Stomach (tissue), 9 donors: ENCODE results near the gene GNG14. TPM values are rescaled to one million over a fixed set of nuclear protein-coding genes. Genes with fewer than 3 reads are reported as not detected.
"Not testable (repeated sequence)": the region's sequence is repeated elsewhere in the genome, so short reads cannot be mapped to it uniquely, and the experiment has no call there.

Experiments used
- DNase-seq, 2 donors: peaks; one replicate each; pipeline versions ENCODE4 v3.0.0 to v3.0.0-alpha.2; 2013 to 2019
- H3K27ac ChIP-seq, 5 donors: fragments of 200-600 bp in 4 of 5; sonication (generic) in 4 of 5; one replicate each; pipeline ENCODE4 v1.5.1; 2013 to 2019; ENCODE audit warnings: mild to moderate bottlenecking in 1 of 5, moderate library complexity in 1 of 5
- H3K27me3 ChIP-seq, 3 donors: fragments of 200-600 bp; sonication (generic); one replicate each; pipeline ENCODE4 v1.5.1; 2017 to 2019; ENCODE audit warnings: mixed run types in 1 of 3
- H3K36me3 ChIP-seq, 4 donors: fragments of 200-600 bp; sonication (generic); 1 replicate in 3 of 4; 2 replicates in 1 of 4; pipeline ENCODE4 v1.5.1; 2016 to 2019
- H3K4me1 ChIP-seq, 4 donors: fragments of 200-600 bp; sonication (generic); one replicate each; pipeline ENCODE4 v1.5.1; 2016 to 2019
- H3K4me3 ChIP-seq, 4 donors: fragments of 200-600 bp; sonication (generic) in 3 of 4; one replicate each; pipeline ENCODE4 v1.5.1; 2016 to 2019; ENCODE audit warnings: mild to moderate bottlenecking in 1 of 4
- H3K9me3 ChIP-seq, 4 donors: fragments of 200-600 bp; sonication (generic); one replicate each; pipeline ENCODE4 v1.5.1; 2016 to 2019
- EP300 ChIP-seq: sonication (generic); formaldehyde crosslinking; IDR thresholded peaks from one replicate; pipeline ENCODE4 v1.6.1; 2017; ENCODE audit warnings: antibody characterized with exemption
- POLR2A ChIP-seq, 4 donors: fragments of 450-650 bp; IDR thresholded peaks; one replicate each; pipeline ENCODE4 v1.6.1; 2016; ENCODE audit warnings: antibody characterized with exemption in 4 of 4, control low read depth in 2 of 4, mild to moderate bottlenecking in 1 of 4, moderate library complexity in 1 of 4
- POLR2AphosphoS5 ChIP-seq, 3 donors: sonication (generic); formaldehyde crosslinking; IDR thresholded peaks; one replicate each; pipeline ENCODE4 v1.6.1; 2016; ENCODE audit warnings: antibody characterized with exemption in 3 of 3
- WGBS, 5 donors: extraction: QIAGEN DNeasy Blood & Tissue Kit in 3 of 5; methylation state at CpG; one replicate each; pipeline versions ENCODE4 v1.1.5 to v1.1.7; 2013 to 2018; 5-methylcytosine and 5-hydroxymethylcytosine counted together
- intact Hi-C: fragments of 100-400 bp; cut with DNase I; formaldehyde crosslinking; loops from one replicate; pipeline ENCODE4 v1.15.1; 2023; ENCODE audit warnings: low total_unique reads
- polyA plus RNA-seq, 3 donors: library from polyadenylated mRNA; stranded (reverse); fragments of 200-250 nt; gene quantifications; one replicate each; pipeline ENCODE4 v1.2.3, GENCODE V29; 2013
- total RNA-seq, 5 donors: library from RNA; depleted of rRNA; stranded (reverse); fragments of >200 nt; gene quantifications; one replicate each; pipeline versions ENCODE4 v1.1.0 to v1.2.3, GENCODE V29; 2014 to 2016
- TF ChIP-seq, protein P1 (sequence below), 7 experiments: fragments of 450-650 bp in 4 of 7; fragments of 200-600 bp in 3 of 7; sonication (generic) in 3 of 7; IDR thresholded peaks; one replicate each; pipeline ENCODE4 v1.5.1; 2016 to 2019; ENCODE audit warnings: antibody characterized with exemption in 7 of 7, control low read depth in 2 of 7, mild to moderate bottlenecking in 1 of 7
- donor health status: healthy with polysubstance abuse.
- donor health status: Bipolar disorder and iron deficiency.
- donor health status: healthy.

GNG14 gene
- total and polyA plus RNA-seq, 8 donors = not detected

GRCh38 chr19:12708641-12709040 is 20.8 kb downstream of the GNG14 start:
- intact Hi-C loops = no loop called here
- no peaks in the 10 kb centered on the region for H3K4me1 ChIP-seq

GRCh38 chr19:12711187-12711586 is 23.4 kb downstream of the GNG14 start:
- Histone ChIP-seq H3K4me3 (no peak overlapping the region), H3K36me3 (peaks cover 83 to 97% (median 97%) of the 10 kb centered on the region in 4 donors), H3K9me3 (no peaks in the 10 kb centered on the region), H3K27ac (no peak overlapping the region), H3K4me1 (no peaks in the 10 kb centered on the region), H3K27me3 (no peaks in the 10 kb centered on the region)
- peak in 1 of 2 donors; percentile 3 for DNase-seq
- TF ChIP-seq, protein P1, sequence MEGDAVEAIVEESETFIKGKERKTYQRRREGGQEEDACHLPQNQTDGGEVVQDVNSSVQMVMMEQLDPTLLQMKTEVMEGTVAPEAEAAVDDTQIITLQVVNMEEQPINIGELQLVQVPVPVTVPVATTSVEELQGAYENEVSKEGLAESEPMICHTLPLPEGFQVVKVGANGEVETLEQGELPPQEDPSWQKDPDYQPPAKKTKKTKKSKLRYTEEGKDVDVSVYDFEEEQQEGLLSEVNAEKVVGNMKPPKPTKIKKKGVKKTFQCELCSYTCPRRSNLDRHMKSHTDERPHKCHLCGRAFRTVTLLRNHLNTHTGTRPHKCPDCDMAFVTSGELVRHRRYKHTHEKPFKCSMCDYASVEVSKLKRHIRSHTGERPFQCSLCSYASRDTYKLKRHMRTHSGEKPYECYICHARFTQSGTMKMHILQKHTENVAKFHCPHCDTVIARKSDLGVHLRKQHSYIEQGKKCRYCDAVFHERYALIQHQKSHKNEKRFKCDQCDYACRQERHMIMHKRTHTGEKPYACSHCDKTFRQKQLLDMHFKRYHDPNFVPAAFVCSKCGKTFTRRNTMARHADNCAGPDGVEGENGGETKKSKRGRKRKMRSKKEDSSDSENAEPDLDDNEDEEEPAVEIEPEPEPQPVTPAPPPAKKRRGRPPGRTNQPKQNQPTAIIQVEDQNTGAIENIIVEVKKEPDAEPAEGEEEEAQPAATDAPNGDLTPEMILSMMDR (IDR thresholded peaks at IDR 0.05) = no peak
- TF ChIP-seq EP300 (no peak), POLR2AphosphoS5 (IDR thresholded peaks at IDR 0.05) (no peak), POLR2A (IDR thresholded peaks at IDR 0.05) (no peak)
- WGBS, 5 donors = 94 to 96% (median 95%) methylated on average over 10 to 17 of the region's 17 CpGs
- intact Hi-C loops = no loop called here

More at GRCh38 chr19:12708641-12709040, 20.8 kb downstream of the GNG14 start:
- no peaks in the 10 kb centered on the region for H3K27me3 ChIP-seq
- H3K36me3 ChIP-seq = peaks cover 79 to 97% (median 97%) of the 10 kb centered on the region in 4 donors
- no peak overlapping the region for H3K27ac ChIP-seq
- H3K9me3 ChIP-seq = no peaks in the 10 kb centered on the region
- WGBS, 5 donors = 87 to 97% (median 96%) methylated on average over 8 of the region's 8 CpGs
- DNase-seq = no peak
- no peak for TF ChIP-seq EP300
- TF ChIP-seq POLR2A (IDR thresholded peaks at IDR 0.05) = no peak
- TF ChIP-seq, protein P1 (IDR thresholded peaks at IDR 0.05) = no peak
- TF ChIP-seq POLR2AphosphoS5 (IDR thresholded peaks at IDR 0.05) = no peak
- H3K4me3 ChIP-seq = no peak overlapping the region

DNA sequence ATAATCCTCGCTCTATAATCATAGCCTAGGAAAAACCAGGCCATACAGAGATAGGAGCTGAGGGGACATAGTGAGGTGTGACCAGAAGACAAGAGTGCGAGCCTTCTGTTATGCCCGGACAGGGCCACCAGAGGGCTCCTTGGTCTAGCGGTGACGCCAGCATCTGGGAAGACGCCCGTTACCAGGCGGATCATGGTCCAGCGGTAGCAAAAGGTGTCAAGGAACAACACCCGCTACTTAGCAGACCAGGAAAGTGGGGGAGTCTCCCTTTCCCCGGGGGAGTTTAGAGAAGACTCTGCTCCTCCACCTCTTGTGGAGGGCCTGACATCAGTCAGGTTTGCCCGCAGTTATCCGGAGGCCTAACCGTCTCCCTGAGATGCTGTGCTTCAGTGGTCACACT is 24.3 kb downstream of the GNG14 start:
- TF ChIP-seq, protein P1 (IDR thresholded peaks at IDR 0.05) = peak in 3 of 7 experiments; percentile 23 to 38 (median 29)
- H3K36me3 ChIP-seq = peaks cover 79 to 97% (median 97%) of the 10 kb centered on the region in 4 donors
- intact Hi-C loops, H3K27me3 ChIP-seq, H3K9me3 ChIP-seq, H3K27ac ChIP-seq, H3K4me1 ChIP-seq, H3K4me3 ChIP-seq: not testable (repeated sequence)
- peak in 1 of 2 donors; percentile 42 for DNase-seq
- WGBS, 5 donors = 41 to 82% (median 44%) methylated on average over 5 to 12 of the region's 14 CpGs

GRCh38 chr19:12713304-12713703 is 25.5 kb downstream of the GNG14 start:
- H3K27me3 ChIP-seq, DNase-seq, H3K4me3 ChIP-seq, H3K27ac ChIP-seq, intact Hi-C loops, H3K9me3 ChIP-seq: not testable (repeated sequence)
- Histone ChIP-seq H3K36me3 (peaks cover 74 to 97% (median 96%) of the 10 kb centered on the region in 4 donors), H3K4me1 (peaks cover 0 to 18% (median 7%) of the 10 kb centered on the region in 4 donors)
- 89 to 99% (median 94%) methylated on average over 9 of the region's 9 CpGs for WGBS, 5 donors

GRCh38 chr19:12715102-12715501 is 27.3 kb downstream of the GNG14 start:
- no peak overlapping the region for H3K27ac ChIP-seq
- peaks cover 63 to 90% (median 89%) of the 10 kb centered on the region in 4 donors for H3K36me3 ChIP-seq
- no peaks in the 10 kb centered on the region for H3K9me3 ChIP-seq
- intact Hi-C loops = no loop called here
- no peak overlapping the region for H3K4me3 ChIP-seq
- no peaks in the 10 kb centered on the region for H3K27me3 ChIP-seq
- 74 to 96% (median 94%) methylated on average over 3 to 15 of the region's 15 CpGs for WGBS, 5 donors
- peaks cover 0 to 36% (median 16%) of the 10 kb centered on the region in 4 donors for H3K4me1 ChIP-seq
- DNase-seq = no peak
- no peak for TF ChIP-seq POLR2A (IDR thresholded peaks at IDR 0.05)
- TF ChIP-seq EP300 = no peak
- no peak for TF ChIP-seq POLR2AphosphoS5 (IDR thresholded peaks at IDR 0.05)
- TF ChIP-seq, protein P1 (IDR thresholded peaks at IDR 0.05) = no peak
